Prostate gland (tissue), 2 donors: Measurements from ENCODE around the gene EEF1G.
"Not testable (repeated sequence)": the region's sequence is repeated elsewhere in the genome, so short reads cannot be mapped to it uniquely, and the experiment has no call there.

Source experiments
- POLR2A ChIP-seq: fragments of 450-650 bp; IDR thresholded peaks from one replicate; pipeline ENCODE4 v1.6.1; 2016; ENCODE audit warnings: antibody characterized with exemption, mild to moderate bottlenecking
- TF ChIP-seq, protein P1 (sequence below), 4 experiments: fragments of 200-600 bp in 2 of 4; fragments of 450-650 bp in 2 of 4; sonication (generic) in 2 of 4; IDR thresholded peaks; 1 replicate in 3 of 4; 2 replicates in 1 of 4; pipeline ENCODE4 v1.5.1; 2016 to 2019; ENCODE audit warnings: antibody characterized with exemption in 4 of 4, mild to moderate bottlenecking in 2 of 4, moderate library complexity in 2 of 4

DNA sequence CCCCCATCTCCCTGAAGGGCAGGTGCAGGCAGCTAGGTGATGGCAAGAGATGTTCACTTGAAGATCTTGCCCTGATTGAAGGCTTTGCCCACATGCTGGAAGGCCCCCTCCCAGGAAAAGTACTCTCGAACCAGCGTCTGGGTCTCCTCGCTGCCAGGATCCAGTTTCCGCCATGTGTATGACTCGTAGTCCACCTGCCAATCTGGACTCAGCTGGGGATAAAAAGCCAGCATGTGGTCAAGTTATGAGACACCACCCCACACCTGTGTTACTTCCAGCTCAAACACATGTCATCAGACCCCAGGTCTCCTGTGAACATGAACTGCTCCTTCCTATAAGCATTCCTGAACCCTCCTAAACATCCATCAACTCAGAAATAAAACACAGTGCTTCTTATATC is 14.1 kb downstream of the EEF1G start:
- TF ChIP-seq, protein P1, sequence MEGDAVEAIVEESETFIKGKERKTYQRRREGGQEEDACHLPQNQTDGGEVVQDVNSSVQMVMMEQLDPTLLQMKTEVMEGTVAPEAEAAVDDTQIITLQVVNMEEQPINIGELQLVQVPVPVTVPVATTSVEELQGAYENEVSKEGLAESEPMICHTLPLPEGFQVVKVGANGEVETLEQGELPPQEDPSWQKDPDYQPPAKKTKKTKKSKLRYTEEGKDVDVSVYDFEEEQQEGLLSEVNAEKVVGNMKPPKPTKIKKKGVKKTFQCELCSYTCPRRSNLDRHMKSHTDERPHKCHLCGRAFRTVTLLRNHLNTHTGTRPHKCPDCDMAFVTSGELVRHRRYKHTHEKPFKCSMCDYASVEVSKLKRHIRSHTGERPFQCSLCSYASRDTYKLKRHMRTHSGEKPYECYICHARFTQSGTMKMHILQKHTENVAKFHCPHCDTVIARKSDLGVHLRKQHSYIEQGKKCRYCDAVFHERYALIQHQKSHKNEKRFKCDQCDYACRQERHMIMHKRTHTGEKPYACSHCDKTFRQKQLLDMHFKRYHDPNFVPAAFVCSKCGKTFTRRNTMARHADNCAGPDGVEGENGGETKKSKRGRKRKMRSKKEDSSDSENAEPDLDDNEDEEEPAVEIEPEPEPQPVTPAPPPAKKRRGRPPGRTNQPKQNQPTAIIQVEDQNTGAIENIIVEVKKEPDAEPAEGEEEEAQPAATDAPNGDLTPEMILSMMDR (IDR thresholded peaks at IDR 0.05), result not testable (repeated sequence)
- TF ChIP-seq POLR2A, result not testable (repeated sequence)
